GM21367 (cell line): Measurements from ENCODE around the gene GJD4.

Source experiments
- ATAC-seq: cut with Tn5 transposase; IDR thresholded peaks from one replicate; pipeline ENCODE4 v1.9.1; 2021; ENCODE audit not compliant: unreplicated experiment

The GJD4 gene

DNA sequence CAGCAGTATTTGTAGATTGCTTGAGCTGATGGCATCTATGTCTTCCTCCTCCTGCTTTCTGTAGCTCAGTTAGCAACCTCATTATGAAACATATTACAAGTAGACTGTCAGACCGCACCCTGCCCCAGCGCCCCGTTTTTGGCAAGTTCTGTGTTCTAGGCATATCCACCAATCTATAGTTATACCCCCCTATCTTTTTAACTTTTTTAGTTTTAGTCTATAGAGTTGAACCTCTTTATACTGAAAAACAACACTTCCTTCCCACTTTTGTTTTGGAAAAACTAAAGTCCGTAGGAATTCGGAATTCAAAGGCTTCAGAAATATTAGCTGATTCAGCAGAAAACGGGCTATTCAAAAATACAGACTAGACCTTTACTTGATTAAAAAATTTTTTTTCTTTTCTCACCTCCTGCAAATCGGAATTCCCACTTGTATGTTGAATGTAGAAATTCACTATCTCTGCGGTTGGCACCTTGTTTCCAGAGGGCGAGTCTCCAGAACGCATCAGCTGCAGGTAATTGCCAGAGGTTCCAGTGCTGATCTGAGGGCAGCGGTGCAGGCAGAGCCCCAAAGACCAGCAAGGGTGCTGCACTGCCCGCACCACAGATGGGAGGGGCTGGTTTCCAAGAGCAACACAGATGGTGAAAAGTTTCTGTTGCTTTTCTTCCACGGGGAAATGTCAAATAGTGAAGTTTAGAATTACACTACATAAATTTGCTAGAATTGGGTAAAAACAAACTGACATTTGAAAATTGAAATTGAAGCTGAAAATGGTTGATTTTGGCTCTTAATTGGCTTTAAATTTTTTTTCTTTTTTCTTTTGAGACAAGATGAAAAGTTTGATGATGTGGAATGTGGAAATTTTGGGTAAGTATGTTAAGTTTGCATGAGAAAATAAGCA, 39.2 kb downstream of the GJD4 start:
- no peak for ATAC-seq

DNA sequence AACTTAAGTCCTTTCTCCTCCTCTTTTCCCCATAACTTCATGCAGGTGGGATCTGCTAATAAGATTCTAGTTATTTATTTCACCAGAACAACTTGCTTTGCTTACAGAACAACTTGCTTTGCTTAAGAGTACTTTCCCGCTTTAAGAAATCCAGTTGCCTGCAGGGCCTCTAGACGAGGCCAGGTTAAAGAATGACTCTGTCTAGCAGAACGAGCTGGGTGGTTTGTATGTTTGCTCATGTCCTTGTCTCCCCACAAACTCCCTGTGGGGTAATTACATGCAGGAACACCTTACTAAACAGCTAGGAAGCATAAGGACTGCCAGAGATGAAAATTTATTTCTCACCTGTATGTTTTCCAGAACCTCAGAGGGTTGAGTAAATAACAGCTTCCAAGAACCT, 45.8 kb downstream of the GJD4 start:
- ATAC-seq = no peak

DNA sequence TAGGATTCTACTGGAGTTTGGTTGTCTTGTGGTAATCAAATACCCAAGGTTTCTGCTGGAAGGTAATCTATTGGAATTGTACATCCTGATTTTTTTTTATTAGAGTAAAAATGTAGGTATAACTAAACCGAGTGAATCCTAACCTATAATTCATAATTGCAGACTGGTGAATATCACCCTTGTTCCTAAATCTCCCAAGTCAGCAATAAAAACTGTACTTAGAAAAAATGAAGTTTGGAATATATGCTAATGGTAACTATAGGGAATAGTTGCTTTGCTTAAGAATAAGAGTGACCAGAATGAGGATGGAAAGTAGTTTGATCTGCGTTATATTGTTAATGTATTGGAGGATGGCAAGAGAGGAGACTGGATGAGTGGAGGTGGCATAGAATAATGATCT, 47.7 kb downstream of the GJD4 start:
- ATAC-seq = no peak

DNA sequence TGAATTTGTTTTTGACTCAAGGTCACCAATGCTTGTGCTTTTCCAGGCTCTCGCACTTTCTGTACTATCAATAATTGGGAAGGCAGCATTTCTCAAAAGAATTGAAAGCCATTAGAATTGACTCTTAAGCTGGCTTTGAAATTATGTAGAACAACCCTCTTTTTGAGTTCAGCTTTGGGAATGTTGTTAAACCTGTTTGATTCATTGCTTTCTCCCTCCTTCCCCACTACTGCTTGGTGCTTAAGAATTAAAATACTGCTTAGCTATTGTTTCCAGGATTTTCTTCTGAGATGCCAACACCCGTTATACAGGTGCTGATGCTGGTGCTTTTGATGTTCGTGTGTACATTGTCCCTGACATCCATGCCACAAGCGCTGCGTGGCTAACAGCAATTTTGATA, 52.5 kb downstream of the GJD4 start:
- ATAC-seq = no peak
